SK-N-SH treated with all-trans-retinoic acid at 6 μM for 48 hours (cell line): Measurements from ENCODE around the gene ABCA1.

Source experiments
- CREB5 ChIP-seq: fragments of 250-450 bp; sonication (Bioruptor Pico); IDR thresholded peaks from 2 replicates; pipeline ENCODE4 v1.5.1; 2020; ENCODE audit warnings: low read depth, mild to moderate bottlenecking, moderate library complexity
- CSRNP3 ChIP-seq: fragments of 250-450 bp; sonication (Bioruptor Pico); IDR thresholded peaks from 2 replicates; pipeline ENCODE4 v1.5.1; 2021; ENCODE audit warnings: mild to moderate bottlenecking, moderate library complexity
- OSR1 ChIP-seq: fragments of 250-450 bp; sonication (Bioruptor Pico); IDR thresholded peaks from 2 replicates; pipeline ENCODE4 v1.8.0; 2022; ENCODE audit warnings: moderate library complexity, mild to moderate bottlenecking, inconsistent platforms
- PATZ1 ChIP-seq: fragments of 250-450 bp; sonication (Bioruptor Pico); IDR thresholded peaks from 2 replicates; pipeline ENCODE4 v1.8.0; 2020; ENCODE audit warnings: mild to moderate bottlenecking, moderate library complexity, borderline replicate concordance
- RARB ChIP-seq: fragments of 250-450 bp; sonication (Bioruptor Pico); IDR thresholded peaks from 2 replicates; pipeline ENCODE4 v1.8.0; 2021; ENCODE audit warnings: mild to moderate bottlenecking, moderate library complexity
- SNAI2 ChIP-seq: fragments of 250-450 bp; sonication (Bioruptor Pico); IDR thresholded peaks from 2 replicates; pipeline ENCODE4 v1.5.0; 2020; ENCODE audit warnings: mild to moderate bottlenecking, moderate library complexity
- ZFP30 ChIP-seq: fragments of 450-650 bp; formaldehyde crosslinking; IDR thresholded peaks from 2 replicates; pipeline ENCODE4 v1.5.0; 2022; ENCODE audit warnings: mild to moderate bottlenecking, moderate library complexity
- ZNF565 ChIP-seq: fragments of 450-650 bp; formaldehyde crosslinking; conservative IDR thresholded peaks from 2 replicates; pipeline ENCODE4 v1.5.0; 2020; ENCODE audit warnings: low read depth, mild to moderate bottlenecking, moderate library complexity

- TF ChIP-seq SNAI2 (CRISPR knock-in tag) (no peak), ZFP30 (CRISPR knock-in tag) (no peak), CSRNP3 (no peak), OSR1 (CRISPR knock-in tag) (no peak), RARB (CRISPR knock-in tag) (no peak), PATZ1 (no peak), ZNF565 (no peak), CREB5 (no peak)
These were observed 64.6 kb downstream of the ABCA1 start for GRCh38 chr9:104863180-104863883.
